ENCODE measurements around the gene GSAP. TPM values are rescaled to one million over a fixed set of nuclear protein-coding genes. Genes with fewer than 3 reads are reported as not detected.

The GSAP gene
- total and polyA plus RNA-seq, 2 donors (not counting 3 experiments of a cell fraction or from before 2014, with no cell fraction given) = 2.3 to 5.8 TPM

DNA sequence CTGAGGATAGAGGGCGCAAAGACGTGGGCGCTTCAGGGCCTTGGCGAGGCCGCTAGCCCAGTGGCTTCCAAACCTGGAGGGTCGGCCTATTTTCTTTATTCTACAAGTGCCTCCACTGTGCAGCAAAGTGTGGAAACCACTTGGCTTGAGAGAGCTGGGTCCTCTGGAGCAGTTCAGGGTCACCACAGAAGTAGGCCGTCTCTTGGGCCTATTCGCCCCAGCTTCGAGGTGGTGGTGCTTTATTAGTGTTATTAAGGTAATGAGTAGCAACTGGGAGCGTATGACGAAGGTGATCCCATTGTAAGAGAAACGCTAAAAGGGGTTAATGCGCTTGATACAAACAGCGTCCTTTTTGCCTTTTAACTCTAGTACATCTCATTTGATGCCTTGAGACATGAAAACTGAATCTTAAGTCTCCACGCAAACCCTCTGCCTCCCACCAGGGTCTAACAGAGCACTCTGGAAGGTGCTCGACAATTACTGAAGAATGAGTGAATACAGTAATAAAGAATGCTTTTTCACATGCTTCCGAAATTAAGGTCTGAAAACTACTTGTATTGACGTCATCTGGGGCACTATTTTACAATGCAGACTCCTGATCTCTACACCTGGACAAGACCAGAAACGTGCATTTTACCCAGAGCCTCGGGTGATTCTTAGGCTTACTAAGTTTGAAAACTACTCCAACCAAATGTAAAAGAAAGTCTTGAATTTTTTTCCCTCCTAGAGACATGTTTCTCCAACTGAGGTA, 647 bp upstream of the GSAP start:
- no peaks in the 10 kb centered on the region for H3K36me3 ChIP-seq (ENCODE audit: control insufficient read depth in 2 of 2, extremely low read depth in 1 of 2, insufficient read depth in 2 of 2, low read length in 2 of 2)
- peaks cover 4% of the 10 kb centered on the region for H3K4me1 ChIP-seq (ENCODE audit: control insufficient read depth, extremely low read depth, insufficient read depth, low read length)
- peak overlapping the region; percentile 74 for H2AFZ ChIP-seq (ENCODE audit: low read depth, low read length)
- peak overlapping the region; percentile 24 for H3K9ac ChIP-seq (replicated peaks; ENCODE audit: extremely low read depth, insufficient read depth, low read length)
- H3K4me2 ChIP-seq (ENCODE audit: insufficient read depth, low read length) = peak overlapping the region; percentile 41
- no peaks in the 10 kb centered on the region for H3K9me3 ChIP-seq (replicated peaks; ENCODE audit: control insufficient read depth, insufficient read depth, low read length)
- H3K27ac ChIP-seq (ENCODE audit: insufficient read depth, low read depth, low read length) = no peak overlapping the region
- H3K4me3 ChIP-seq (replicated peaks in 1 of 3; ENCODE audit: insufficient read depth in 1 of 3, low read depth in 1 of 3, low read length in 3 of 3) = peak overlapping the region in 2 of 3 experiments; percentile 47 to 68
- TF ChIP-seq, protein P1, sequence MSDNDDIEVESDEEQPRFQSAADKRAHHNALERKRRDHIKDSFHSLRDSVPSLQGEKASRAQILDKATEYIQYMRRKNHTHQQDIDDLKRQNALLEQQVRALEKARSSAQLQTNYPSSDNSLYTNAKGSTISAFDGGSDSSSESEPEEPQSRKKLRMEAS (IDR thresholded peaks at IDR 0.05; ENCODE audit: insufficient read depth, insufficient read length) = no peak
- TF ChIP-seq MYC (IDR thresholded peaks at IDR 0.05; ENCODE audit: low read depth, low read length) = no peak
- TF ChIP-seq POLR2A (IDR thresholded peaks at IDR 0.05; ENCODE audit: low read depth, low read length) = no peak
- no peak for TF ChIP-seq POLR2AphosphoS5 (IDR thresholded peaks at IDR 0.05; ENCODE audit: insufficient read depth, low read depth, low read length)
- TF ChIP-seq FOS (IDR thresholded peaks at IDR 0.05; ENCODE audit: borderline replicate concordance, insufficient read depth, low read length) = no peak
- no peak for TF ChIP-seq EZH2 (IDR thresholded peaks at IDR 0.05; ENCODE audit: borderline replicate concordance, low read depth, low read length, severe bottlenecking)
- TF ChIP-seq, protein P2, sequence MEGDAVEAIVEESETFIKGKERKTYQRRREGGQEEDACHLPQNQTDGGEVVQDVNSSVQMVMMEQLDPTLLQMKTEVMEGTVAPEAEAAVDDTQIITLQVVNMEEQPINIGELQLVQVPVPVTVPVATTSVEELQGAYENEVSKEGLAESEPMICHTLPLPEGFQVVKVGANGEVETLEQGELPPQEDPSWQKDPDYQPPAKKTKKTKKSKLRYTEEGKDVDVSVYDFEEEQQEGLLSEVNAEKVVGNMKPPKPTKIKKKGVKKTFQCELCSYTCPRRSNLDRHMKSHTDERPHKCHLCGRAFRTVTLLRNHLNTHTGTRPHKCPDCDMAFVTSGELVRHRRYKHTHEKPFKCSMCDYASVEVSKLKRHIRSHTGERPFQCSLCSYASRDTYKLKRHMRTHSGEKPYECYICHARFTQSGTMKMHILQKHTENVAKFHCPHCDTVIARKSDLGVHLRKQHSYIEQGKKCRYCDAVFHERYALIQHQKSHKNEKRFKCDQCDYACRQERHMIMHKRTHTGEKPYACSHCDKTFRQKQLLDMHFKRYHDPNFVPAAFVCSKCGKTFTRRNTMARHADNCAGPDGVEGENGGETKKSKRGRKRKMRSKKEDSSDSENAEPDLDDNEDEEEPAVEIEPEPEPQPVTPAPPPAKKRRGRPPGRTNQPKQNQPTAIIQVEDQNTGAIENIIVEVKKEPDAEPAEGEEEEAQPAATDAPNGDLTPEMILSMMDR (IDR thresholded peaks at IDR 0.05; ENCODE audit: extremely low read depth in 1 of 2, insufficient read depth in 1 of 2, low read depth in 1 of 2, low read length in 2 of 2) = no peak
- TF ChIP-seq GATA2 (IDR thresholded peaks at IDR 0.05; ENCODE audit: insufficient read depth, insufficient read length, low read depth, low read length) = no peak
- no peak for TF ChIP-seq JUN (IDR thresholded peaks at IDR 0.05; ENCODE audit: borderline replicate concordance, insufficient read depth, insufficient read length, low read depth)
- no peaks in the 10 kb centered on the region for H3K9me1 ChIP-seq (replicated peaks; ENCODE audit: control insufficient read depth, extremely low read depth, insufficient read depth, low read length)
- ChIA-PET CTCF (interaction anchor here (0.6 to 2.0 kb wide), 6 partner anchors 8 to 749 kb away, joined by 3 to 9 read pairs (median 4); no protein-coding TSS in a partner anchor), POLR2A (interaction anchor here (0.8 kb wide), 1 partner anchor 63 kb away, joined by 4 read pairs; no protein-coding TSS in a partner anchor)
- no peaks in the 10 kb centered on the region for H4K20me1 ChIP-seq (replicated peaks; ENCODE audit: control insufficient read depth, extremely low read depth, insufficient read depth, low read length)
- intact Hi-C loops (cut with micrococcal nuclease) = no loop called here
- dilution Hi-C loops (cut with MboI; ENCODE audit: extremely low pct_ligation_motif_present, low sequenced_read_pairs) = no loop called here
- no peaks in the 10 kb centered on the region for H3K79me2 ChIP-seq (ENCODE audit: control insufficient read depth, insufficient read depth, low read length)
- no peaks in the 10 kb centered on the region for H3K27me3 ChIP-seq (ENCODE audit: control insufficient read depth in 2 of 2, insufficient read depth in 2 of 2, low read length in 2 of 2)
- peak; percentile 30 for DNase-seq (ENCODE audit: low read depth, low spot score)
- peak; percentile 63 for FAIRE-seq
- BruUV-seq (replicated peaks) = no TSS peak

All from endothelial cell of umbilical vein (primary cell).